ENCODE results near the gene CDKN2AIP.
"Not testable (repeated sequence)": the region's sequence is repeated elsewhere in the genome, so short reads cannot be mapped to it uniquely, and the experiment has no call there.

The CDKN2AIP gene

GRCh38 chr4:183455431-183456195 lies 11.2 kb downstream of the CDKN2AIP start:
- DNase-seq = no peak

- no peak for DNase-seq
Measured at GRCh38 chr4:183458005-183458404, 13.6 kb downstream of the CDKN2AIP start.

GRCh38 chr4:183463903-183464619 lies 19.6 kb downstream of the CDKN2AIP start:
- not testable (repeated sequence) for DNase-seq

- DNase-seq = not testable (repeated sequence)
Measured at GRCh38 chr4:183465879-183466278, 21.4 kb downstream of the CDKN2AIP start.

- no peak for DNase-seq
Measured at GRCh38 chr4:183467246-183467645, 22.8 kb downstream of the CDKN2AIP start.

- DNase-seq = no peak
Measured at GRCh38 chr4:183468210-183469095, 24.0 kb downstream of the CDKN2AIP start.

- DNase-seq = no peak
Measured at GRCh38 chr4:183469285-183469684, 24.8 kb downstream of the CDKN2AIP start.

GRCh38 chr4:183469936-183470335 lies 25.5 kb downstream of the CDKN2AIP start:
- DNase-seq = no peak

GRCh38 chr4:183470821-183471220 lies 26.4 kb downstream of the CDKN2AIP start:
- DNase-seq = no peak

- DNase-seq = peak; percentile 83
Measured at GRCh38 chr4:183471946-183472708, 27.7 kb downstream of the CDKN2AIP start.

- DNase-seq = no peak
Measured at GRCh38 chr4:183478123-183478522, 33.7 kb downstream of the CDKN2AIP start.

GRCh38 chr4:183478926-183479325 lies 34.5 kb downstream of the CDKN2AIP start:
- DNase-seq = no peak

GRCh38 chr4:183482515-183483095 lies 38.2 kb downstream of the CDKN2AIP start:
- DNase-seq = not testable (repeated sequence)

GRCh38 chr4:183483997-183484396 lies 39.6 kb downstream of the CDKN2AIP start:
- DNase-seq = no peak

GRCh38 chr4:183485411-183486160 lies 41.1 kb downstream of the CDKN2AIP start:
- DNase-seq = no peak

- DNase-seq = no peak
Measured at GRCh38 chr4:183492791-183493222, 48.4 kb downstream of the CDKN2AIP start.

GRCh38 chr4:183493246-183493645 lies 48.8 kb downstream of the CDKN2AIP start:
- DNase-seq = no peak

GRCh38 chr4:183495184-183495583 lies 50.7 kb downstream of the CDKN2AIP start:
- DNase-seq = no peak
